ENCODE data around the gene INTS4.
"Not testable (repeated sequence)": the region's sequence is repeated elsewhere in the genome, so short reads cannot be mapped to it uniquely, and the experiment has no call there.

INTS4 gene

DNA sequence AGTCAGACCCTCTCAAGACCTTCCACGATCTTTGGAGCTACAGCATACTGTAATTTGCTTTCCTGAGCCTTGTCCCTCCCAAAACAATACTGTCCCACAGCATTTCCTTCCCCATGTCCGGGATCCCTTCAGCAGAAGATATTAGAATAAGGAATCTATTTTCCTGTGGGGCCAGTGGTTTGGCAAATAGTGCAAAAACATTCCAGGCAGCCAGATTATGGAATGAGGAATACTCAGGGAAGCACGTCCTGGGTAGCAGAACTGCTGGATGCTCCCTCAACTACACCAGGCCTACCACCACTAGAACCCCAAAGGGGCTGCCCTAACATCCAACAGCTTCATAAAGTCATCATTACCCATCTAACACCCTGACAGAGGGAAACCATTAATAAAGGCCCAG lies 112.1 kb downstream of the INTS4 start:
- in situ Hi-C loops (cut with HindIII; ENCODE audit: low sequenced_read_pairs), result loop anchor here (5.0 kb wide), 2 partner anchors 95 to 105 kb away; no protein-coding TSS in a partner anchor

DNA sequence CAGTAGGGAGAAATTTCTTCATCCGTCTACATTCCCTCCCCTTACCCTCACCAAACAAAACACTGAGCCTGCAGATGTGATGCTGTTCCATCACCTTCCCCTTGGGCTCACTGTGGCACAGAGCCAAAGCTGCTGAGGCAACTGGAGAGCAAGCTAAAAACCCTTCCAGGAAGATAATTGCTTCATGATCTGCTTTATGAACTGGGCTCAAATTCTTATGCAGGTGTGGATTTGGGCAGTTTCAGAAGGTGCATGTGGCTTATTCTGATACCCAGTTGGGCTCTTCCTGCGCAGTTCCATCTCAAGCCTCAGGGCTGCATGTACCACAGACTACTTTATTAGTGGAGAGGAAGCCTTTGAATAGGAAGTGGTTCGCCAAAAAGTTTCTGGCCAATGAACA lies 115.2 kb downstream of the INTS4 start:
- in situ Hi-C loops (cut with HindIII; ENCODE audit: low sequenced_read_pairs), result no loop called here

DNA sequence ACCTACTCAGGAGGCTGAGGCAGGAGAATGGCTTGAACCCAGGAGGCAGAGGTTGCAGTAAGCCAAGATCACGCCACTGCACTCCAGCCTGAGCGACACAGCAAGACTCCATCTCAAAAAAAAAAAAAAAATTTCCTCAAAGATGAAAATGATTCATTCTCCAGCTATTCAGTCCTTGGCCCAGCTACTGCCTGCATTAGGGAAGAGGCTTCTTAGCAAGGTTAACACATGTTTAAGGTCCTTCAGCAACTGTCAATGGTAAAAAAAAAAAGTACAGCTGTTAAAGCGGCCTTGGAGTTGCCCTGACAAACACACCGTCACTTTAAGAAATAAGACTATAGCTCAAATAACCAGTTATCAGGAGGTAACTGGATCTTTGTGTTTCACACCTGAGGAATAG lies 116.2 kb downstream of the INTS4 start:
- in situ Hi-C loops (cut with HindIII; ENCODE audit: low sequenced_read_pairs), result not testable (repeated sequence)

DNA sequence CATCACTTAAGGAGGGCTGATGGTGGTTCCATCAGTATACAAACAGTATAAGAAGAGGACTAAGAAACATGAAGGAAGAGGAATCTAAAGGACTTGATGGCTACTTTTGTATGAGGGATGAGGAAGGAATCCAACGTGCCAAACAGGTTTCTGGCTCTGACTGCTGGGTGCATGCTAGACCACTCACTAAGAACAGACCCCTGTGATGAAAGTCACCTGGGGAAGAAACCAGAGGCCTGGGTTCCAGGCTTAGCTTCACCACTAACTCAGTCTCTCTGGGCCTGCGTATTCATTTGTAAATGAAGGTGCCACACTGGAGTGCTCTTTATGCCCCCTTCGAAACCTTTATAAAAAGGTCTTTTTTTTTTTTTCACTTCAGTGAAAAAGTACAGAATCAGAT lies 118.4 kb downstream of the INTS4 start:
- in situ Hi-C loops (cut with HindIII; ENCODE audit: low sequenced_read_pairs), result no loop called here

DNA sequence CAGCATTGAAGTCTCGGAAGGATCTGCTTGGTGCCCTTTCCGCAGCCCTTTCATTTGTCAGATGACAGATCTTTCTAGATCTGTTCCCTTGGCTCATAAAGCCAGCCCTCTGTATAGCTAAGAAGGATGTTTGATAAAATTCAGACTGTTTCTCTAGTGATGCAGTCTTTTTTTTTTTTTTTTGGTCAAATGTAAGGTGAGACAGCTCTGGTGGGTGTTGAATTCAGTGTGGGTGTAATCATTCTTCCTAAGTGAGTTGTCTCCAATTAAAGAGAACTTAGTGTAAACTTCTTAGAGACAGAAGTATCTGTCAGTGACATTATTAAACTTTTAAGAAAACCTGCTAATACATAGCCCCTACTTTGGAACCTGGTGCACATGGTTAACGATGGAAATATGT lies 120.3 kb downstream of the INTS4 start:
- in situ Hi-C loops (cut with HindIII; ENCODE audit: low sequenced_read_pairs), result no loop called here

DNA sequence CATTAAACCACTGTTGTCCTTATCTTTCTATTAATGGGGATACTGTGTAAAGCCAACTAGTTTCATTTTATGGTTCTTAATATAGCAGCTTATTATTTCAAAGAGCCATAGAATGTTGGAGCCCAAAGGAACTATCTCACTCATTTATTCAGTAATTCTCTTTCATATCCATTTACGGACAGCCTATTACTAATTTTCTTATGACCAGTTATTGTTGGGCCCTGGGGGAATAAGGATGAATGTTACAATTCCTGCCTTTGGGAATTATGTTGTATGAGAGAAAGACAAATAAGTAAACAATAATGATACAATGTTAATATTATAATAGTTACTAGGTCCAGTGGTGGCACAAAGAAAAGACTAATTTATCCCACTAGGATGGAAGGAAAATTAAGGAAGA lies 121.1 kb downstream of the INTS4 start:
- in situ Hi-C loops (cut with HindIII; ENCODE audit: low sequenced_read_pairs), result no loop called here

DNA sequence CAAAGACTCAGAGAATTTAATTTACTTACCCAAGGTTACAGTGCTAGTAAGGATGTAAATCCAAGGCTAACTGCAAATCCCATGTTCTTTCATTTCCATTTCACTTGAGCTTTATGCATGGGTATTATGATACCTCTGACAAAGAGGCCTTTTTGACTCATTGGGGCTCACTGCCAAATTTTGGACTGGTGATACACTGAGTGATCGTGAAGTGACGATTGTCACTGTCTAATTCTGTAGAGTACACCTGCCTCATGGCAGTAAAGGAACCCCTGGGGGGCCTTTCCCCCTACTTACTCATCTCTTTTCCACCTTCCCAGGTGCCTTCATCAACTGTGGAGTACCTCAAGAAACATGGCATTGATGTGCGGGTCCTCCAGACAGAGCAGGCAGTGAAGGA lies 122.6 kb downstream of the INTS4 start:
- in situ Hi-C loops (cut with HindIII; ENCODE audit: low sequenced_read_pairs), result no loop called here

DNA sequence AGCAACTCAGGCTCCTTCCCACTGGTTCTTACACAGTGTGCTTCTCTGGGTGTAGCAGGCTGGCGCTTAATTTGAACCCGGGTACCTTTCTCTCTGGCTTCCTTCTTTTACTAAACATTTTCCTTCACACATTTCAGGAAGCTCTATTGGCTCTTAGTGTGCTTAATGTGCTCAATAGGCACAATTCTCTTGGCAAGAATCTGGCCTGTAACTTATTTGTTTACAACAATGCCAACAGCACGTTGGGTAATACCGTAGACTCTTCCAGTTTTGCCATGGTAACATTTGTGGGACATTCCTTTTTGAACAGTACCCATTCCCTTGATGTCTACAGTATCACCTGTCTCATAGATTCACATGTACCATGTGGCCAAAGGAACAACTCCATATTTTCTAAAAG lies 125.7 kb downstream of the INTS4 start:
- in situ Hi-C loops (cut with HindIII; ENCODE audit: low sequenced_read_pairs), result no loop called here

DNA sequence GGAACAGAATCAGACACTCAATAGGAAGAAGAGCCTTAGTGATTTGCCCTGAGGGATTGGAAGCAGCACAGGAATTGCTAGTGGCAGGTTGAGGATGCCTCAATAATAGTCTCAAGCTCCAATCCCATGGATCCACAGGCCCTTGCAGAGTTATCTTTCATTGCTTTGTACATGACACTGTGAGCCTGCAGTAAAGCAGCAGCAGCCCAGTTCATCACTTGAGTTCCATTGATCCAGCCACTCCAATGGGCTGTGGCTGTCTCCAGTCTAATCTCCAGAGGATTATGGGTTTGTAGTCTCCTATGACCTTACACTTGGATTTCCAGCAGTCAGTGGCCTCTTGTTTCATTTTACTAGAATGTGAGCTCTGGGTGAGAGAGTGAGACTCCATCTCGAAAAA lies 128.1 kb downstream of the INTS4 start:
- in situ Hi-C loops (cut with HindIII; ENCODE audit: low sequenced_read_pairs), result no loop called here

DNA sequence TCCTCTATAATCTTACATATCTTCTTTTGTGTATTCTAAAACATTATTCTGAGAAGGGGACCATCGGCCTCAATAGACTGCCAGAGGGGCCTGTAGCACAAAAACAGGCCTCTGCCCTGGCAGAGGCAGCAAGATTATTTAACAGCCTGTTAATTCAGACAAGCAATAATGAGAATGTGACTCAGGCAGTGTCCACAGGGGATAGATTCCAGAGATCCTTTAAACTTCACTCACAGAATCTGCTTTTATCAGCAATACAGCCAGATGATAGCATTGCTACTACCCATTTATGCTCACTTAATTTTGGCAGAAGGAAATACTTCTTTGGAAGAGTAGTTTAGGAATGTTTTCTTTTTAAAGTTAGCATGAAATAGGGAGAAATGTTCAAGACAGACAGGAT lies 128.7 kb downstream of the INTS4 start:
- in situ Hi-C loops (cut with HindIII; ENCODE audit: low sequenced_read_pairs), result no loop called here

DNA sequence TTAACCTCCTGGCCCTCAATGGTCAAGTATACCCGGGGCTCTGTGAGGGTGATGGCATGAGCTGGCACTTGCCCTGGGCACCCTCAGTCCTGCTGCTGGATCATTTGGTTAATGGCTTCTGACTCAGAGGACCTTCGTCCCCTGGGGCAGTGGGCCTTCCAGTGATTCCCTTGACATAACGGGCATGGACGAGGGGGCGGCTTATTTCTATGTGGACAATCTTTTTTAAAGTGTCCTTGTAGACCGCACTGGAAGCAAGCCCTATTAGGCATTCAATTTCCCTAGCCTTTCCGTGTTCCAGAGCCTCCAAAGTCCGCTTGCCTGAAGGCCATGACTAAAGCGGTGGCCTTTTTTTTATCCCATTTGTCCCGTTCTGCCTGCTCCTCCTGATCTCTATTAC lies 133.0 kb downstream of the INTS4 start:
- in situ Hi-C loops (cut with HindIII; ENCODE audit: low sequenced_read_pairs), result not testable (repeated sequence)

DNA sequence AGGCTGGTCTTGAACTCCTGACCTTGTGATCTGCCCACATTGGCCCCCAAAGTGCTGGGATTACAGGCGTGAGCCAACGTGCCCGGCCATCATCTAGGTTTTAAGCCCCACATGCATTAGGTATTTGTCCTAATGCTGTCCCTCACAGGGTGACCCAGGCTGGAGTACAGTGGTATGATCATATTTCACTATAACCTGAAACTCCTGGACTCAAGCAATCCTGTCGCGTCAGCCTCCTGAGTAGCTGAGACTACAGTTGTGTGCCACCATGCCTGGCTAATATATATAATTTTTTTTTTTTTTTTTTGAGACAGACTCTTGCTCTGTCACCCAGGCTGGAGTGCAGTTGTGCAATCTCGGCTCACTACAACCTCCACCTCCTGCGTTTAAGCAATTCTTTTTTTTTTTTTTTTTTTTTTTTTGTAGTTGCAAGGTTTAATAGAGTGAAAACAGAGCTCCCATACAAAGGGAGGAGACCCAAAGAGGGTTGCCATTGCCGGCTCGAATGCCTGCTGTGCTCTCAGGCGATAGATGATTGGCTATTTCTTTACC lies 136.5 kb downstream of the INTS4 start:
- in situ Hi-C loops (cut with HindIII; ENCODE audit: low sequenced_read_pairs), result not testable (repeated sequence)

DNA sequence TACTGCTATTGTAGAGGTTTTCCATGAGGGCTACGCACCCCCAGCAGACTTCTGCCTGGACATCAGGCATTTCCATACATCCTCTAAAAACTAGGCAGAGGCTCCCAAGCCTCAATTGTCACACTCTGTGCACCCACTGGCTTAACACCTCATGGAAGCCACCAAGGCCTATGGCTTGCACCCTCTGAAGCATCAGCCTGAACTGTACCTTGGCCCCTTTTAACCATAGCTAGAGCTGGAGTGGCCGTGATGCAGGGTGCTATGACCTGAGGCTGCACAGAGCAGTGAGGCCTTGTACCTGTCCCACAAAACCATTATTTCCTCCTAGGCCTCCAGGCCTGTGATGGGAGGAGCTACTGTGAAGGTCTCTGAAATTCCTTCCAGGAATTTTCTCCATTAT lies 139.6 kb downstream of the INTS4 start:
- in situ Hi-C loops (cut with HindIII; ENCODE audit: low sequenced_read_pairs), result no loop called here

DNA sequence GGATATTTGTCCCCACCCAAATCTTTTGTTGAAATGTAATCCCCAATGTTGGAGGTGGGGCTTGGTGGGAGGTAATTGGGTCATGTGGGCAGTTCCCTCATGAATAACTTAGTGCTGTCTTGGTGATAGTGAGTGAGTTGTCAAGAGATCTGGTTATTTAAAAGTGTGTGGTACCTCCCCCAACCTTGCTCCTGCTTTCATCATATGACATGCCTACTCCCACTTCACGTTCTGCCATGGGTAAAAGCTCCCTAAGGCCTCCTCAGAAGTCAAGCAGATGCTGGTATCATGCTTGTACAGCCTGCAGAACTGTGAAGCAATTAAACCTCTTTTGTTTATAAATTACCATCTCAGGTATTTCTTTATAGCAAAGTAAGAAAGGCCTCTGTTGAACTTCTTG lies 143.0 kb downstream of the INTS4 start:
- in situ Hi-C loops (cut with HindIII; ENCODE audit: low sequenced_read_pairs), result no loop called here

DNA sequence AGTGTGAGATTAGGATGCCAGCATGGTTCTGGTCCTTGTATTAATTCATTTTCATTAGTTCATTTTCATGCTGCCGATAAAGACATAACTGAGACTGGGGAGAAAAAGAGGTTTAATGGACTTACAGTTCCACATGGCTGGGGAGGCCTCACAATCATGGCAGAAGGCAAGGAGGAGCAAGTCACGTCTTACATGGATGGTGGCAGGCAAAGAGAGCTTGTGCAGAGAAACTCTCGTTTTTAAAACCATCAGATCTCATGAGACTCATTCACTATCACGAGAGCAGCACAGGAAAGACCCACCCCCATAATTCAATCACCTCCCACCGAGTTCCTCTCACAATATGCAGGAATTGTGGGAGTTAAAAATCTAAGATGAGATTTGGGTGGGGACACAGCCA lies 150.8 kb downstream of the INTS4 start:
- in situ Hi-C loops (cut with HindIII; ENCODE audit: low sequenced_read_pairs), result not testable (repeated sequence)

DNA sequence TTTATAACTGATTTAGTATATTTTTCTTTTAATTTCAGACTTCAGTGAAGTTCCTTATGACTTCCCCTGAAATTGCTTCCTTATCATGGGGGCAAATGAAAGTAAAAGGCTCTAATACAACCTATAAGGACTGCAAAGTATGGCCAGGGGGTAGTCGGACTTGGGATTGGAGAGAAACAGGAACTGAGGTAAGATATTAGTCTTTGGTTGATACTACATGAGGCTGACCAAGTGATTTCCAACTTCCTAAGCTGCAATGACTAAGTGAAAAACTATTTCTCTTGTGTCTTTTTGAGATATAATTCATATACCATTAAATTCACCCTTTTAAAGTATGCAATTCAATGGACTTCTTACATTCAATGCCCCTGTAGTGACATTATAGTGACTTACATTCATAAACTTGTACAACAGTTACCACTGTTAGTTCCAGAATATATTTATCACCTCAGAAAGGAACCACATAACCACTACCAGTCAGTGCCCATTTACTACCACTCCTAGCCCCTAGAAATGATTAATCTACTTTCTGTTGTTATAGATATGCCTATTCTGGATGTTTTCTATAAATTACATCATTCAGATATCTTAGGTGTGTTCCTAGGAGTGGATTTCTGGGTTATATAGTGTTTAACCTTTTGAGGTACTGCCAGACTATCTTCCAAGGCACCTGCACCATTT lies 151.9 kb downstream of the INTS4 start:
- in situ Hi-C loops (cut with HindIII; ENCODE audit: low sequenced_read_pairs), result no loop called here

DNA sequence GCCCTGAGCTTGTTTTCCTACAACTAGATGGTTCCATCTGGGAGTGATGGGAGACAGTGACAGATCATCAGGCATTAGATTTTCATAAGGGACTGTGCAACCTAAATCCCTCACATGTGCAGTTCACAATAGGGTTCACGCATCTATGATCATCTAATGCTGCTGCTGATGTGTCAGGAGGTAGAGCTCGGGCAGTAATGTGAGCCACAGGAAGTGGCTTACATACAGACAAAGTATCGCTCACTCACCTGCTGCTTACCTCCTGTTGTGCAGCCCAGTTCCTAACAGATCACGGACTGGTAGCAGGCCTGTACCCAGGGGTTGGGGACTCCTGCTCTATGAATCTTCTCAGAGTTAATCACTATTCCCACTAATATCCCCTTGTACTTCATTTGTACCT lies 161.2 kb downstream of the INTS4 start:
- in situ Hi-C loops (cut with HindIII; ENCODE audit: low sequenced_read_pairs), result no loop called here

DNA sequence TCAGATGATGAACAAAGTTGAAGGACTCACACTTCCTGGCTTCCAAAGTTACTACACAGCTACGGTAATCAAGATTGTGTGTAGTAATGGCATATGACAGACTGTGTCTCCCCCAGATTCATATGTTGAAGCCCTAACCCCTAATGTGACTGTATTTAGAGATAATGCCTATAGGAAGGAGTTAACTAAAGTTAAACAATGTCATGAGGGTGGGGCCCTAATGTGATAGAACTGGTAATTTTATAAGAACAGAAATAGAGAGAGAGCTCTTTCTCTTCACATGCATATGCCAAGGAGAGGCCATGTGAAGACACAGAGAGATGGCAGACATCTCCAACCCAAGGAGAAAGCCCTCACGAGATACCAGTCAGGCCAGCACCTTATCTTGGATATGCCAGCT lies 165.5 kb downstream of the INTS4 start:
- in situ Hi-C loops (cut with HindIII; ENCODE audit: low sequenced_read_pairs), result no loop called here

All from endothelial cell of hepatic sinusoid (primary cell).